ENCODE measurements around the gene SESN2. TPM values are rescaled to one million over a fixed set of nuclear protein-coding genes. Genes with fewer than 3 reads are reported as not detected.
A peak's percentile ranks its signal among the peaks of the same experiment; 100 is the strongest.
"Not testable (repeated sequence)": the region's sequence is repeated elsewhere in the genome, so short reads cannot be mapped to it uniquely, and the experiment has no call there.

SESN2 gene
- total RNA-seq, 1 experiment from 2014 or later: 36.8 TPM

DNA sequence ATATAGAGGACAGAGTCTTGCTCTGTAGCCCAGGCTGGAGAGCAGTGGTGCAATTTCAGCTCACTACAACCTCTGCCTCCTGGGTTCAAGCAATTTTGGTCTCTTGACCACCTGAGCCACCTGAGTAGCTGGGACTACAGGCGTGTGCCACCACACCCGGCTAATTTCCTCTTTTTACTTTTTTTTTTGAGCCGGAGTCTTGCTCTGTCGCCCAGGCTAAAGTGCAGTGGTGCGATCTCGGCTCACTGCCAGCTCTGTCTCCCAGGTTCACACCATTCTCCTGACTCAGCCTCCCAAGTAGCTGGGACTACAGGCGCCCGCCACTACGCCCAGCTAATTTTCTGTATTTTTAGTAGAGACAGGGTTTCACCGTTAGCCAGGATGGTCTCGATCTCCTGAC lies 68.1 kb downstream of the SESN2 start:
- Histone ChIP-seq H3K4me2 (ENCODE audit: low read length) (peak overlapping the region; percentile 77), H3K79me2 (ENCODE audit: insufficient read depth, low read length) (peaks cover 14% of the 10 kb centered on the region), H3K4me1 (ENCODE audit: control insufficient read depth in 1 of 2, insufficient read depth in 2 of 2, low read length in 2 of 2) (peaks cover 4 to 18% of the 10 kb centered on the region in 2 experiments; a peak in 3 of 4 replicates), H3K36me3 (ENCODE audit: control insufficient read depth in 1 of 2, insufficient read depth in 2 of 2, low read length in 2 of 2) (peaks cover 2 to 11% of the 10 kb centered on the region in 2 experiments; a peak in 2 of 4 replicates)
- ATAC-seq; H3K4me3 ChIP-seq (replicated peaks in 1 of 2; ENCODE audit: low read depth in 1 of 2, low read length in 2 of 2); H3K27me3 ChIP-seq (ENCODE audit: insufficient read depth, low read length); H3K9ac ChIP-seq (ENCODE audit: low read length); H3K27ac ChIP-seq (ENCODE audit: low read depth, low read length); H3K9me2 ChIP-seq (ENCODE audit: insufficient read depth); RAD21 ChIA-PET (ENCODE audit: low non-redundant PET in 1 of 2, low total read pairs in 2 of 2, uncharacterized antibody in 2 of 2, unreplicated experiment in 2 of 2); H2AFZ ChIP-seq (ENCODE audit: low read depth, low read length, poor library complexity, severe bottlenecking); DNase-seq (ENCODE audit: low read depth, low spot score); intact Hi-C loops (cut with micrococcal nuclease); H3K9me3 ChIP-seq (ENCODE audit: control insufficient read depth in 1 of 2, insufficient read depth in 1 of 2, low read depth in 1 of 2, low read length in 2 of 2); H4K20me1 ChIP-seq (ENCODE audit: insufficient read depth); BruUV-seq (replicated peaks): not testable (repeated sequence)
- ChIA-PET CTCF (interaction anchor here (0.8 kb wide), 1 partner anchor 79 kb away, joined by 3 read pairs; no protein-coding TSS in a partner anchor), POLR2A (interaction anchor here (1.4 to 2.6 kb wide), 3 partner anchors 9 to 110 kb away, joined by 3 to 15 read pairs (median 10); no protein-coding TSS in a partner anchor)

DNA sequence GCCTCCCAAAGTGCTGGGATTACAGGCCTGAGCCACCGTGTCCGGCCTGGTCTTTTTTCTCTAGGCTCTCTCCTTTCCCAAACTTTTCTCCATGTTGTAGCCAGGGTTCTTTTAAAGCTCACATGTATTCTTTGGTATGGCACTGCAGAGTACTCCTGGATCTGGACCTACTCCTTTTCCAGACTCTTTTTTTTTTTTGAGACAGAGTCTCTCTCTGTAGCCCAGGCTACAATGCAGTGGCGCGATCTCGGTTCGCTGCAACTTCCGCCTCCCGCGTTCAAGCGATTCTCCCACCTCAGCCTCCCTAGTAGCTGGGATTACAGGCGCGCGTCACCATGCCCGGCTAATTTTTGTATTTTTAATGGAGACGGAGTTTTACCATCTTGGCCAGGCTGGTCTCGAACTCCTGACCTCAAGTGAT lies 68.9 kb downstream of the SESN2 start:
- TF ChIP-seq ZFX (IDR thresholded peaks at IDR 0.05): peak; percentile 55
- TF ChIP-seq, protein P1, sequence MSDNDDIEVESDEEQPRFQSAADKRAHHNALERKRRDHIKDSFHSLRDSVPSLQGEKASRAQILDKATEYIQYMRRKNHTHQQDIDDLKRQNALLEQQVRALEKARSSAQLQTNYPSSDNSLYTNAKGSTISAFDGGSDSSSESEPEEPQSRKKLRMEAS (IDR thresholded peaks at IDR 0.05): no peak
- TF ChIP-seq SIN3A (IDR thresholded peaks at IDR 0.05; ENCODE audit: low read depth): no peak
- Histone ChIP-seq H3K4me3 (replicated peaks in 1 of 2; ENCODE audit: low read depth in 1 of 2, low read length in 2 of 2) (peak overlapping the region; percentile 68 to 91), H3K36me3 (ENCODE audit: control insufficient read depth in 1 of 2, insufficient read depth in 2 of 2, low read length in 2 of 2) (peaks cover 9 to 17% of the 10 kb centered on the region in 2 experiments; a peak in 3 of 4 replicates), H3K27ac (ENCODE audit: low read depth, low read length) (peak overlapping the region; percentile 84), H3K79me2 (ENCODE audit: insufficient read depth, low read length) (peaks cover 14% of the 10 kb centered on the region), H3K9me3 (ENCODE audit: control insufficient read depth in 1 of 2, insufficient read depth in 1 of 2, low read depth in 1 of 2, low read length in 2 of 2) (no peaks in the 10 kb centered on the region), H3K9ac (ENCODE audit: low read length) (peak overlapping the region; percentile 75), H3K27me3 (ENCODE audit: insufficient read depth, low read length) (no peaks in the 10 kb centered on the region), H3K4me2 (ENCODE audit: low read length) (peak overlapping the region; percentile 77), H3K4me1 (ENCODE audit: control insufficient read depth in 1 of 2, insufficient read depth in 2 of 2, low read length in 2 of 2) (peaks cover 4 to 18% of the 10 kb centered on the region in 2 experiments; a peak in 3 of 4 replicates), H3K9me2 (ENCODE audit: insufficient read depth) (no peaks in the 10 kb centered on the region), H2AFZ (ENCODE audit: low read depth, low read length, poor library complexity, severe bottlenecking) (no peak overlapping the region), H4K20me1 (ENCODE audit: insufficient read depth) (no peaks in the 10 kb centered on the region)
- BruUV-seq (replicated peaks): TSS peak; percentile 92
- ATAC-seq (peak; percentile 2; the same call in 1 of the 2 replicates), DNase-seq (ENCODE audit: low read depth, low spot score) (no peak)
- ChIA-PET POLR2A (interaction anchor here (0.7 to 2.6 kb wide), 22 partner anchors 9 to 254 kb away, joined by 3 to 18 read pairs (median 5); partner anchors contain the start of genes ATP5IF1 and RCC1), CTCF (interaction anchor here (0.7 to 1.4 kb wide), 5 partner anchors 14 to 79 kb away, joined by 3 to 10 read pairs (median 3); no protein-coding TSS in a partner anchor), RAD21 (ENCODE audit: low non-redundant PET in 1 of 2, low total read pairs in 2 of 2, uncharacterized antibody in 2 of 2, unreplicated experiment in 2 of 2) (interaction anchor here (0.7 to 1.3 kb wide), 2 partner anchors 41 to 80 kb away, joined by 3 read pairs; partner anchors contain the start of gene PHACTR4 (in 1 of the 2))
- intact Hi-C loops (cut with micrococcal nuclease): no loop called here
